ENCODE data around the gene MICOS13.

GRCh38 chr19:5665781-5666513, 14.4 kb downstream of the MICOS13 start:
- no peak for TF ChIP-seq CTCF (IDR thresholded peaks at IDR 0.05; ENCODE audit: low read depth, low read length)
- TF ChIP-seq EZH2phosphoT487 (IDR thresholded peaks at IDR 0.05; ENCODE audit: low read depth) = no peak
